Dedifferentiated amniotic fluid mesenchymal stem cell (primary cell): Measurements from ENCODE around the gene MAD2L2.
A peak's percentile ranks its signal among the peaks of the same experiment; 100 is the strongest.

ENCODE experiments used
- DNase-seq: peaks from one replicate; pipeline ENCODE4 v3.0.0-alpha.2; 2016; ENCODE audit errors: extremely low spot score

MAD2L2 gene

DNA sequence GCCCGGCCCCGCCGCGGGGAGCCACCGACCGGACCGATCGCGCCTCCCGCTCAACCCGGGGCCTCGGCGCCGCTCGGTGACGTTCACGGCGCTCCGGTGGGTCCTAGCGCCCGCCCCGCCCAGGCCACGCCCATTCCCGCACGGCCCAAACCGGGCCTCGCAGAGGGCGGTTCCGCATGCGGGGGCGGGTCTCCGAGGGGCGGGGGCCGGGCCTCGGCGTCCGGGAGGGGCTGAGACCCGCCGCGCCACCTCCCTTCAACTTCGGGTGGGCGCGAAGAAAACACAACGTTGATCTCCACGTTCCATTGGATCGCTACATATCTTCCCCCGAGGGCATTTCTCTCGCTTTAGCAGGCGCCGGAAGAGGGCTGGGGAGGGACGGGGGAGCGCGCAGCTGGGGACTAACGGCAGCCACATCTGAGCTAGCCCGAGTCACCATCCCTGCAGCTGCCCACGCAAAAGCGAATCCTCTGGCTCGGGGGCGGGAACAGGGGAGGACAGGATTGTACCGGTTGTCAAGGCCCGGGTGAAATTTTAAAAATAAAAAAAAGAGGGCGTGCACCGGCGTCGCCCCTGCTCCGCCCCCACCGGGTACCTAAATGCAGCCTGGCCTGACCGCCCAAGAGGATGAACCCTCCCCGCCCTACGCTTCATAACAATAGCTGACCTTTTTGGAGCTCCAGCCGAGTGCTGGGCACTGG is at the start of gene MAD2L2:
TSS of gene MAD2L2 (minus strand) at position 78 of the 701 bp plus-strand sequence. CDS start 547 bp downstream, outside the sequence.
- DNase-seq, result peak; percentile 54

DNA sequence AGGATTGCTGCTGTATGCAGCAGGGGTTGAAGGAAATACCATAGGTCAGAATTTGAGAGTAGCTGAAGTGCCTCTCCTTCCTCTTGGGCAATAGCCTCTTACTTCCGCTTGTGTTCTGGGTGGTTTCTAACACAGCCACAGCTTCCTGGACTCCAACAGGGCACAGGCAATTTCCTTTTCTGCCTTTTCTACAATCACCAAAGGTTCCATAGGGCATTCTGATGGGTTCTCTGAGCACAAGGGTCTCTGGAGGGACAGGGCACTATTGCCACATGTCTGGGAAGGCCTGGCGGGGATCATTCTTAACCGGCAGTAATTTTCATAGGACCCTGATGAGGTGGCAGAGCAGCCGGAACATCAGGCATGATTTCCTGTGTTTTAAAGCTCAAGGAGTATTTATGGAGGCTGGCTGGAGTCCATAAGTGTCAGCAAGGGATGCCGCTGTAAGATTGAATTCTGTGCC is 49.5 kb upstream of the MAD2L2 start:
- no peak for DNase-seq

DNA sequence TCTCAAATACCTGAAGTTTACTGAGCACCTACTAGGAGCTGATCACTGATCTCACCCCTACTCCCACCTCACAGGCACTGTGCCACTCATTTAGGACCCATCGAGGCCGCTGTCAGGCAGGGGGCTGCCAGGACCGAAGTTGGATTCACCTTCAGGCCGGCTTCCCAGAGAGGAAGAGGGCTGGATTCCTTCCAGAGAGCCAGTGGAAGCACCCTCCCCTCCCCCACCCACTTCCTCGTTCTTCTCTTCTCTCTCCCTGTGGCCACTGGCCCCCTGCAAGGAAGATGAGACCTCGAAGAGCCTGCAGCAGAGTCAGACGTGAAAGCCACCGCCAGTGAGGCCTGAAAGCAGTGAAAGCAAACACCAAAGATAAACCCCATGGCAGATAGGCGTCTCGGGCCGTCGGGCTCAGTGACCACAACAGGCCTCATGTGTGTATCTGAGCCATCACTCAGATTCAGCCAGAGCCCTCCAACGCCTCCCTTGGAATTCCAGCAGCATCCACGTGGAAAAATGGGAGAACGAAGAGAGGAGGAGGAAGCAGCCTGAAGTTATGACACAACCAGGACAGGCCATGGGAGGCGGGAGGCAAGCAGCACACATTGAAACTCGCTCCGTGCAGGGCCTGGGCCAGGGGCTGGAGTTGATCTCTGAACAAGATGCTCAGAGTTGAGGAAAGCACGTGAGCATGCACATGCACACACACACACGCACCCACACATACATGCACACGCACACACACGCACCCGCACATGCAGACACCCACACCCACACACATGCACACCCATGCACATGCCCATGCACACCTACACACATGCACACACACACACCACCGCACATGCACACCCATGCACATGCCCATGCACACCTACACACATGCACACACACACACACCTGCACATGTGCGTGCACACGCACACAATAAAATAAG is 48.8 kb upstream of the MAD2L2 start:
- no peak for DNase-seq

DNA sequence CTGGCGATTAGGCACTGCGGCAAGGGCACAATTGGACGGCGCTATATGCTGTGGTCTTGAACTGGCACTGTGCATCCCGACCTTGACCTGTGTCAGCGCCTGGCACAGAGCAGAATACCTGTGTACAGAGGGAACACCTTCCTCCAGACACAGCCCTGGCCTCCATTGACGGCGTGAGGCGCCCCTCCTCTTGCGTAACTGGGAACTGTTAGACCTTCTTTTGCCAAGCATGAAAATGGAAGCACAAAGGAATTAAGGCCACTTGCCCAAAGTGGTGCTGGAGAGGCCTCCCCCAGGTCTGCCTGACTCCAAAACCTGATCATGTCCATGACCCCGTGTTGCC is 48.2 kb upstream of the MAD2L2 start:
- DNase-seq, result no peak

DNA sequence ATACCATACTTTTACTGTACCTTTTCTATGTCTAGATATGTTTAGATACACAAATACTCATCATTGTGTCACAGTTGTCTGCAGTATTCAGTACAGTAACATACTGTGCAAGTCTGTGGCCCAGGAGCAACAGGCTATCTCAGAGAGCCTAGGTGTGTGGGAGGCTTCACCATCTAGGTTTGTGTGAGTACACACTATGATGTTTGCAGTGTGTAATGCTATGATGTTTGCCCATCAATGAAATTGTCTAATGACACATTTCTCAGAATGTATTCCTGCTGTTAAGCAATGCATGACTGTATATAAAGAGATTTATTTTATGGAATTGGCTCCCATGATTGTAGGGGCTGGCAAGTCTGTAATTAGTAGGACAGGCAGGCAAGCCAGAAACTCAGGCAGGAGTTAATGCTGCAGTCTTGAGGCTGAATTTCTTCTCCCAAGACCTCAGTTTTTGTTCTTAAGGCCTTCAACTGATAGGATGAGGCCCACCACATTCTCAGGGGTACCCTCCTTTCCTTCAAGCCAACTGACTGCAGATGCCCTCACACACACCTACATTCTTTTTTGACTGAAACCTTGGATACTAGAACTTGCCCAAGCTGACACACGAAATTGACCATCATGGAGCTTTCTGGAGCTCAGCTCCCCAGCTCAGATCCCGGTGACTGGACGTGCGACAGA is 47.3 kb upstream of the MAD2L2 start:
- DNase-seq, result no peak

DNA sequence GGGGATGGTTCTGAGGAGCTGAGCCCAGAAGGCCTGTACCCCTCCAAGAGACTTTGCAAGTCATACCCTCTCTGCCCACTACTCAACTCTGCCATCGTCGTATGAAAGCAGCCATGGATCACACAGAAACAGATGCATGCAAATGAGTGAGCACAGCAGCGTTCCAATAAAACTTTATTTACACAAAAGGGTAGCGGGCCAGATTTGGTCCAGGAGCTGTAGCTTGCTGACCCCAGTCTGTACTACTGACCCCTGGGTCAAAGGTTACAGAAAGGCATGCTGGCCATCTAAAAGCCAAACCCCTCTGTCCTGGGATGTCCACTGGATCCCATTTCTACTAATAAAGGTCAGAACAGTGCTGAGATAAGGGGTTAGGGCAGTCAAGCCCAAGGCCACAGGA is 46.2 kb upstream of the MAD2L2 start:
- DNase-seq, result no peak

DNA sequence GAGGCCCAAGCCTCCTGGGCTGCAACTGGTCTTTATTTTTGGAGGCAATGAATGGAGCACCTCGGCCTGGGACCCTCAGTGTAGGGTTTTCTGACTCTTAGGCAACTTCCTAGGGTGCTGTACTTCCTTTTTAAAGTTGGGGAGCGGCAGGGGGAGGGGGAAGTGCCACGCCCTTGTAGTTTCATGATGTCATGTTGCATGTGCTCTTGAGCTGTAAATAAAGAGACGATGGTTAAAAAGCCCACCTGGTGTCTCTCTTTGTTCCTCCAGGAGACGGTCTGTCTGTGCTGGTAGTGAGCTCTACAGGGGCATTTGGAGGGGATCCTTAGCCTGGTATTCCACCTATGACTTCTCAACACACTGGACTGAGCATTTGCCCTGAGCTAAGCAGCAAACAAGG is 44.7 kb upstream of the MAD2L2 start:
- no peak for DNase-seq

DNA sequence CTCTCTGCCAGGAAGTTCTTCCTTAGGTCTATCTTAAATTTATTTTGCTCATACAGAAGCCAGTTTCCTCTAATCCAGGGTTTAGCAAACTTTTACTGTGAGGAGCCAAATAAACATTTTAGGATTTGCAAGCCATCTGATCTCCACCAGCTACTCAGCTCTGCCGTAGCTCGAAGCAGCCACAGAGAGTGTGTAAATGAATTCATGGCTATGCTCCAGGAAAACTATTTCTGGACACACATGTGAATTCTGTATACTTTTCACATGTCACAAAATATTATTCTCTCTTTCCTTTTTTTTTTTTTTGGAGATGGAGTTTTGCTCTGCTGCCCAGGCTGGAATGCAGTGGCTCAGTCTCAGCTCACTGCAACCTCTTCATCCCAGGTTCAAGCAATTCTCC is 41.6 kb upstream of the MAD2L2 start:
- no peak for DNase-seq

DNA sequence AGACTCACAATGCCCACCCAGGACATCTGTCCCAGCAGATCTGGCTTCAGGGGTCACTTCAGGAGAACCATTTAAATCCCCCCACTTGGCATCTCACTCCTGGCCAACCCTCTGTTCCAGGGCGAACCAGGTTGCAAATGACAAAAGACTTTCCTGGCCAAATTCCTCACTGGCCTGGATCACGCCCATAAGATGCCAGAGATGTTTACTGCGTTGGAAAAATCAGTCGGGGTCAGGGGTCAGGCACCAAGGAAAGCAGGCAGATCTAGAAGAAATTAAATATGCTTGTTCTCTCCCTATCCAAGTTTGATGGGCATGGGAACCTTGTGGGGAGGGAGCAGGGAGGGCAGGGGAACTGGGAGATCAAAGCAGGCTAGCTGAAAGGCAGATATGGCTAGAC is 40.4 kb upstream of the MAD2L2 start:
- DNase-seq, result no peak

DNA sequence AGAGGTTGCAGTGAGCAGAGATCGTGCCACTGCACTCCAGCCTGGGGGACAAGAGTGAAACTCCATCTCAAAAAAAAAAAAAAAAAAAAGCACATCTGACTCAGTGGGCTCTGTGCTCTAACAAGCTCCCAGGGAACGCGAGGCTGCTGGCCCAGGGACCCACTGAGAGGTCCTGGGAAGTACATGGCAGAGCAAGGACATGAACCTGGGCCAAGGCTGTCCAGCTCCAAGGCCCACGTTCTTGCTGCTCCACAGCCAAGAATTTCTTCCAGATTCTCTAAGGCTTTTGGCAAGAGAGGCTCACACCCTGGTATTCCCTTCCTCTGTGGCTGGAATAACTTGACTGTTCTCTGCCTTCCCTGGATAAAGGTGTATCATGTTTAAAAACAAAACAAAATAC is 39.6 kb upstream of the MAD2L2 start:
- no peak for DNase-seq

DNA sequence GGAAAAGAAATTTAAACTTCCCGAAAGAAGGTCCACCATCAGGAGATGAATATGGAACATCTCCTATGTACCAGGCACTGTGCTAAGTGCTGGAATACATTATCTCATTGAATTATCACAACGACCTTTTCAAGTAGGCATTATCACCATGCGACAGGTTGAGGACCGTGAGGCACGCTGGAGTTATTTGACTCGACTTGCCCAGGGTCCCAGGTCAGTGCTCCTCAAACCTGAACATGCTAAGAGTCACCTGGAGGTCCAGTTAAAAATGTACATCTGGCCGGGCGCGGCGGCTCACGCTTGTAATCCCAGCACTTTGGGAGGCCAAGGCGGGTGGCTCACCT is 39.1 kb upstream of the MAD2L2 start:
- DNase-seq, result no peak

DNA sequence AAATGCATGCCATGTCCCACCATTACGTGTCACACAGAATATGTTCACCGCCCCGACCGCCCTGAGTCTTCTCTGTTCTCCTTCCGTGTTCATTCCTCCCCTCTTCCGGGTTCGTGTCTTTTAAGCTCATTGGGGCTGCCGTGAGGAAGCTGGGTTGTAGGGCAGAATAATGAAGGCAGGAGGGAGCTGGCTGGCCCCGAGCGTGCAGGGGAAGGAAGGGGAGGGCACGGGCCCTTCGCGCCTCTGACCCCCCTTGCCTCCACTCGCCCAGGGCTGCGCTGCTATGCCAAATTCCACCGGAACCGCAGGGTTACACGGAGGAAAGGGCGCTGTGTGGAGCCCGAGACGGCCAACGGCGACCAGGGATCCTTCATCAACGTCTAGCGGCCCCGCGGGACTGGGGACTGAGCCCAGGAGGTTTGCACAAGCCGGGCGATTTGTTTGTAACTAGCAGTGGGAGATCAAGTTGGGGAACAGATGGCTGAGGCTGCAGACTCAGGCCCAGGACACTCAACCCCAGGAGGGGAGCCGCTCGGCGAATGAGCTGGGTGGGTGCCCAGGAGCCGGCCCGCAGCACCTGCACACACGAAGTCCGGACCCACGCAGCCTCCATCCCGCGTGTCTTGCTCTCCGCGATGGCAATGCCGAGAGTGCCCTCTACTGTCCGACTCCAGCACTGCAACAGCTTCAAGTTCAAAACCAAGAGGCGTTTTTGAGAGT is 38.5 kb upstream of the MAD2L2 start:
- peak; percentile 72 for DNase-seq

DNA sequence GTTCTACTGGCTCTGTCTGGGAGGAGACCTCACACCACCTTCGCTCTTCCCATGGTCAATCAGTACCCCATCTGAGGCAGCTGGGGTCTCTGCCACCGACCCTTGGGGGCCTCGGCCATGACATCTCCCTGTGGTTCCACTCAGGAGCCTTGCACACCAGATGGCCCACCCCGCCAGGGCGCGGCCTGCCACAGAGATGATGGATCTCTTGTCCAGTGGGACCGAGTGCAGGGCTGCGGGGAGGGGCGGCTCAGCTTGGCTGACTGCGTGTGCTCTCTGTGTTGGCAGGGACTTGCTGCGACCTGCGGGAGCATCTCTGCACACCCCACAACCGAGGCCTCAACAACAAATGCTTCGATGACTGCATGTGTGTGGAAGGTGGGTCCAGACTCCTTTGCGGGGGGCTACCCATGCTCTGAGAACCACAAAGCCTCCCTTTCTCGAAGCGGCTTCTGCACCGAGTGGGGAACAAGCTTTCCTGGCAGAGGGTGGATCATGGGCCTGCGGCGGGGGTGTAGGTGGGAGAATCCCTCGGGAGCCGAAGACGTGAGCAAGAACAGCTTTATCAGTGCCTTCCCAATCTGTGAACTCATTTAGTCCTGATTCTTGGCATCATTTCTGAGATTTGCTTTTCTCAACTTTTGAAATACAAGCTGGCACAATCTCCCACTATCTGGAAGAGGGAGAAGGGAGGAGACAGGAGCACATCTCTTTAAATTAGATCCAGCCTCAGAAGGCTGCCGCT is 34.1 kb upstream of the MAD2L2 start:
- no peak for DNase-seq

DNA sequence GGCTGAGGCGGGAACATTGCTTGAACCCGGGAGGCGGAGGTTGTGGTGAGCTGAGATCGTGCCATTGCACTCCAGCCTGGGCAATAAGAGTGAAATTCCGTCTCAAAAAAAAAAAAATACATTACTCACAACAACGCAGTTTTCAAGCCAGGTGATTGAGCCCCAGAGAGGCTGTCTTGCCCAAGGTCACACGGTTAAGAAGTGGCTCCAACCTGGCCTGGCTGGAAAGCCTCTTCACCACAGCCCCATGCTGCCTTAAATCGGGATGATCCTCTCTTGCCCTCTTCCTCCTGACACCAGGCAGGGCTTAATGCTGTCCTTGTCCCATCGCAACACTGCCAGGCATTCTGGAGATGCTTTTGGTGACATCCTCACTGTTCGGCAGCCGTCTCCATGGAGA is 32.1 kb upstream of the MAD2L2 start:
- DNase-seq, result no peak

DNA sequence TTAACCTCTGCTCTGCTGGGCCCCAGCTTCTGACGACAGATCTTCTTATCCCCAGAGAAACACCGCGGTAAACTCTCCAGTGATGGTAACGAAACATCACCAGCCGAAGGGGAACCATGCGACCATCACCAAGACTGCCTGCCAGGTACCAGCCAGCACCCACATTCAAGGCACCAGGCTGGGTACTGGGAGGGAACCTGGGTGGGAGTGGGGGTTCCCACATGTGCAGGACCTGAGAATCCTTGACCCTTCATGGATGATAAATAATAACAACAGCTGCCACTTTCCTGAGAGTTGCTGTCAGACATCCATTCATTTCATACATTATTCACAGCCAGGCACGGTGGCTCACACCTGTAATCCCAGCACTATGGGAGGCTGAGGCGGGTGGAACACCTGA is 31.3 kb upstream of the MAD2L2 start:
- no peak for DNase-seq

DNA sequence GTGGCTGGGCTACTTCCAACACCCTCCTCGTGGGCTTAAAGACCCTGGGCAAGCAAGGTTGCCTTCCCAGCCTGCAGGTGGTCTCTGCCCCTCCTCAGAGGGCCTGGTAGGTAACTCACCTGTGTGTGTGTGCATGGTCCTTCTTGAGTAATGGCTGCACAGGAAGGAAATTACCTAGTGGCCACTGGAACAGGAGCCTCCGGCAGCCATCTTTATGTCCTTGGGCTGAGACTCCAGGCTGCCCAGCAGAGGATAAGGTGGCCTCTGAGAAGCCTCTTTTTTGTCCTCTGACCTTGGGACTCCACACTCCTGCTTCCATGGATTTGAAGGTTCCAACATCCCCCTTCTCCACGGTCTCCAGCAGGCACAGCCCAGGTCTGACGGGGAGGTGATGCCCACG is 30.5 kb upstream of the MAD2L2 start:
- no peak for DNase-seq

DNA sequence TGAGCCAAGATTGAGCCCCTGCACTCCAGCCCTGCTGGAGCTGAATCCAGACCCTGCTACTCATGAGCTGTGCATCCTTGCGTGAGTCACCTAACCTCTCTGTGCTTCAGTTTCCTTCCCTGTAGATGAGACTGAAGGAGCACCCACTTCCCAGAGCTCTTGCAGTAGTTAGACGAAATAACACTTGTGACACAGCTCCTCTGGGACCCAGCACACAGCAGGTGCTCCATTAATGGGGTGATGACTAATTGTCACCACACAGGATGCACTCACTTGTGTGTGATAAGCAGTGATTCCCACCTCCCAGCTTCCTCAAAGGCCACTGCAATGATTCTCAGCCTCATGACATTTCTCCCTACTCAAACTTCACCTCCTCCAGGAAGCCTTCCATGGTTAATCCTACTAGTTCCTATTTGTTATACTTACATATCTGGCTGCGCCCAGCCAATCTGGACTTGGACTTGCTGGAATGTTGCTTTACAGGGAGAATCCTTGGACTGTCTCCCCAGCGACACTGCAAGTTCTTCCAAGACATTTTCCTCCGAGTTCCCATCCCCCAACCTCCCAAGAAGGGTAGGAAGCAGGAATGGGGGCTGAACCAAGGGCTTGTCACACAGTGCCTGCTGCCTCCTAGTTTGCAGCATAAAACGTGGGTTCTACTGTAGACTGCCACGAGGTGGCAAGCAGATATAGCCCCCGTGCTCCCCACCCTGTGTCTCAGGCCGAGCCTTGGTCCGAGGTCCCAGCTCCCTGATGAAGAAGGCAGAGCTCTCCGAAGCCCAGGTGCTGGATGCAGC is 27.8 kb upstream of the MAD2L2 start:
- DNase-seq, result no peak

DNA sequence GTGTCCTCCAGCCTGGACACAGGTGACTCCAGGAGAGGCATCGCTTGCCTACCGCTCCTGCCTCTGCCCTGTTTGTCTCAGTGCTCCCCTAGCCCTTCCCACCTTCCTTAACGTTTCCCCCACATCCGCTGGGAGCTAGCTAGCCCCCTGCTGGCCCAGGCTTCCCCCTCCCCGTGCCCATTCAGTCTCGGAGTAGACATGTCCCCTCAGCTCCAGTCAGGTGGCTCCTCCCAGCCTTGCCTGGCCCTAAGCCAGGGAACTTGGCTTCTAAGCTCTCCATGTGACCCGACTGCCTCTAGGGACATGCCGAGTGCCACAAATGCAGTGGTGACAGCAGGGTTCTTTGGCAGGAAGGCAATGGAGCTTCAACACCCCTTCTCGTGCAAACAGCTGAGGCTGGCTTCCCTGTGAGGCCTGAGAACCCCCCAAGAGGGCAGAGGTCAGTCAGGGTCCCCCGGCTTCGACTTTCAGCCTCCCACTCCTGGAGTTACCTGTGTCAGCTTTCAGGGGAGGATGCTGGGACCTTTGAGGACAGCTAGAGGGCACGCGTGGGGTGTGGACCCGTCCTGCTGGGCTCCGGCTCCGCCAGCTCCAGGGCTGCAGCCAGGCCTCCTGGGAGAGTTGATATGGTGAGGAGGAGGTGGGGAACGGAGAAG is 26.8 kb upstream of the MAD2L2 start:
- no peak for DNase-seq

DNA sequence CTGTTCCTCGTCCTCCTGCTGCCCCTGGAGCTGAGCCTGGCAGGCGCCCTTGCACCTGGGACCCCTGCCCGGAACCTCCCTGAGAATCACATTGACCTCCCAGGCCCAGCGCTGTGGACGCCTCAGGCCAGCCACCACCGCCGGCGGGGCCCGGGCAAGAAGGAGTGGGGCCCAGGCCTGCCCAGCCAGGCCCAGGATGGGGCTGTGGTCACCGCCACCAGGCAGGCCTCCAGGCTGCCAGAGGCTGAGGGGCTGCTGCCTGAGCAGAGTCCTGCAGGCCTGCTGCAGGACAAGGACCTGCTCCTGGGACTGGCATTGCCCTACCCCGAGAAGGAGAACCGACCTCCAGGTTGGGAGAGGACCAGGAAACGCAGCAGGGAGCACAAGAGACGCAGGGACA is 25.3 kb upstream of the MAD2L2 start:
- no peak for DNase-seq

DNA sequence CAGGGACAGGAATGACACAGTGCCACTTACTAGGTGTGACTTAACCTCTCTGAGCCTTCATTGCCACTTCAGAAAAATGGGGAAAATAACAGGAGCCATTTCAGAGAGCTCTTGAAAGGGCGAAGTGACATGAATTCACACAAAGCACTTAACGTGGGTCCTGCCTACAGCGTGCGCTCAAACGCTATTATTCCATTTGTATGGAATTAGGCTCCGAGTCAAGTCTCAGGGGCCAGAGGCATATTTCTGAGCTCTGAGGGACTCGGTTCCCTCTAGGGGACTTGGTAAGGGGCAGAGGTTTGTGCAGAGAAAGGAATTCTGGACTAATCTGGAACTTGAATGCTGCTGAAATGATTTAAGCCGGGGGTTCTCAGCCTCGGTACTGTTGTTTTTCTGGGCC is 24.6 kb upstream of the MAD2L2 start:
- no peak for DNase-seq
